GM12873 (cell line): ENCODE results near the gene TXK.

Experiments used
- TF ChIP-seq, protein P1 (sequence below): IDR thresholded peaks from 2 replicates; pipeline ENCODE4 v1.5.1; 2012; ENCODE audit warnings: low read depth, mild to moderate bottlenecking, moderate library complexity, low read length, control low read depth; ENCODE audit not compliant: insufficient read depth; ENCODE audit errors: missing control alignments

Gene TXK

DNA sequence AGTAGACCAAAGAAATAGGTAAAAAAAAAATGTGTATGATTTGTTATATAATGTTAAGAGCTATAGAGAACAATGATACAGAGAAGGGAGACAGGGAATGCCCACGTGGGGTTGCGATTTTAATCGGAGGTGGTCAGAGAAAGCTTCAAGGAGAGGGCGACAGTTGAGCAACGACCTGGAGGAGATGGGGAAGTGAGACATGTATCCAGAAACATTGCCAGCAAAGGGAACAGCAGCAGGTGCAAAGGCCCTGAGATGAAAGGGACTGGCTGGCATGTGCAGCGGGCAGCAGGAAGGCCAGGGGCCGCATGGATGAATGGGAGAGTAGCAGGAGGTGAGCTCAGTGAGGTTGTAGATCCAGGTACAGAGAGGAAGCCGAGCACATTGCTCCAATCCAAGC lies 84.6 kb downstream of the TXK start:
- TF ChIP-seq, protein P1, sequence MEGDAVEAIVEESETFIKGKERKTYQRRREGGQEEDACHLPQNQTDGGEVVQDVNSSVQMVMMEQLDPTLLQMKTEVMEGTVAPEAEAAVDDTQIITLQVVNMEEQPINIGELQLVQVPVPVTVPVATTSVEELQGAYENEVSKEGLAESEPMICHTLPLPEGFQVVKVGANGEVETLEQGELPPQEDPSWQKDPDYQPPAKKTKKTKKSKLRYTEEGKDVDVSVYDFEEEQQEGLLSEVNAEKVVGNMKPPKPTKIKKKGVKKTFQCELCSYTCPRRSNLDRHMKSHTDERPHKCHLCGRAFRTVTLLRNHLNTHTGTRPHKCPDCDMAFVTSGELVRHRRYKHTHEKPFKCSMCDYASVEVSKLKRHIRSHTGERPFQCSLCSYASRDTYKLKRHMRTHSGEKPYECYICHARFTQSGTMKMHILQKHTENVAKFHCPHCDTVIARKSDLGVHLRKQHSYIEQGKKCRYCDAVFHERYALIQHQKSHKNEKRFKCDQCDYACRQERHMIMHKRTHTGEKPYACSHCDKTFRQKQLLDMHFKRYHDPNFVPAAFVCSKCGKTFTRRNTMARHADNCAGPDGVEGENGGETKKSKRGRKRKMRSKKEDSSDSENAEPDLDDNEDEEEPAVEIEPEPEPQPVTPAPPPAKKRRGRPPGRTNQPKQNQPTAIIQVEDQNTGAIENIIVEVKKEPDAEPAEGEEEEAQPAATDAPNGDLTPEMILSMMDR = no peak

DNA sequence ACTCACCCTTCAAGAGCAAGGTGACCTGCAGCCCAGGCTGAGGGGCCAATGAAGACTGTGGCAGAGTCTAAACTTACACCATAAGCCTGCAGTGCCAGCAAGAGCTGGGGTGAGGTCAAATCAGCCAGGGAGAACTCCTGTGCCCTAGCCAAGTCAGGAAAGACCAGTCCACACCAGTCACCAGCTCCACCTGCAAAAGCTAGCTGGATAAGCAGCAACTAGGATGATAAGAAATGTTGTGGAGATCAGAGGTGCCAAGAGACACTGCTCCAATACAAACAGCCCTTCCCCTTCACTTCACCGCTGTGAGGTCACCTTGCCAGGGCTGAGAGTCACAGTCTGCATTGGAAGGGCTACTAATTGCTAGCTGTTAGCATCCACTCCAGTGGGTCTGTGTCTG lies 86.2 kb downstream of the TXK start:
- TF ChIP-seq, protein P1 = no peak

DNA sequence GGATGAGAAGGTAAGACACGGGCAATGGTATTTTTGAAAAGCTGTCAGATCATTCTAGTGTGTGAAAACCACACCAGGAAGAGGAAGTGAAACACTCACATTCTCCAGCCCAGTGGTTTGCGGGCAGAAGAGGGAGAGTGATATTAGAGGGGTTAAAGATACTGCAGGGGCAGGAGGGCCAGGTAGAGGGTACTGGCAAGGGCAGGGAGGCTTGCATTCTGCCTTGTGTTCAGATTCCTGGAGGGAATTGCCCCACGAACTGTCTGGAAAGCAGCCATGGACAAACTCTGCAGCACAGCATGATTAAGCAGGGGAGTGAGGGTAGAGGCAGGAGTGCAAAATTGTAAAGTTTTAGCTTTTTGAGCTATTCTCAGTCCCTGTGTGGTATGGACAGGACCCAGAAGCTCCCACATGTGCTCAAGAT lies 86.6 kb downstream of the TXK start:
- TF ChIP-seq, protein P1 = no peak

DNA sequence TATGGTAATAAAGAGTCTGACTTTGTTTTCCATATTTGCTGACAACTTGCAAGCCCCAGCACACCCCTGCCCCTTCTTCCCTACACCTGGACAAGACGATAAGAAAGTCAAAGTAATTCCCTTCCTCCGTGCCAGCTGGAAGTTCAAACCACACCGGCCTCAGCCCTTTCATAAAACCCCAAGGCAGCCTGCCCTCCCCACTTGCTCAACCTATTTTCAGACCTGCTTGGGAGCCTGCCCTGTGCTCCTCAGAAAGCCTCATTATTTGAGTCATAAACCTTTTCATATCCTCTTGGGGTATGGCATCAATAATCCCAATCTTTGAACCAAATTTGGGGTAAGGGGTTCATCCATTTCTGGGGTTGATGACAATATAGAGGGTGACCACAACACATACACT lies 88.0 kb downstream of the TXK start:
- TF ChIP-seq, protein P1 = no peak

DNA sequence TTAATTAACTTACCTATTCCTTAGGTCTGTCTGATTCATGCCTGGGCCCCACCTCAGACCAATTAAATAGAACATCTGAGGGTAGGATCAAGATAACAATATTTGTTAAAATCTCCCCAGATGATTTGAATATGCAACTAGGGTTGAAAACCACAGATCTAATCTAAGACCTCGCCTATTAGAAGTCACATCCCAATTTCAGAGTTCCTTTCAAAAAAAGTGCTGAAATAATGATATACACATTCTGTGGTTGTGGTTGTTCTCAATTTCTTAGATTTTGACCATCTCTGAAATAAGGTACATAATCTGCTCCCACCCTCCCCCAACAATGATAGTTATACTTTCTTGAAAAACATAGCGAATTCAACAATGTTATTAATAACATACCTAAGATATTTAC lies 89.8 kb downstream of the TXK start:
- TF ChIP-seq, protein P1 = no peak

DNA sequence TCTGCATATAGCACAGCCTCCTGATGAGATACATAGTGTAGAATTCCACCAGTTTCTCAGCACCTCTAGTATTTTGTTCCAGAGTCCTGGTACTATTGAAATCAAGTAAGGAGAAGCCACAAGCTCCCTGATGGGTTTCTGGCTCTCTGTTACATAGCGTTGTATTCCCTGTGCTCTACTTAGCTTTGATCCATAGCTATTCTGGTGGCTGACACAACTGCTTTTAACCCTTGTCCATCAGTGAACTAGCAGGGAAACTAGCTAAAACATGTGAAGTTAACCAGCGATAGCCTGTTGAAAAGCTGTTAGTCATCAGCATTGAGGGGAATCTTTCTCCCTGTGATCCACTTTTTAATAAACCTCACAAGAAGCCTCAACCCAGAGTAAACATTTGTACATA lies 90.5 kb downstream of the TXK start:
- TF ChIP-seq, protein P1 = no peak

DNA sequence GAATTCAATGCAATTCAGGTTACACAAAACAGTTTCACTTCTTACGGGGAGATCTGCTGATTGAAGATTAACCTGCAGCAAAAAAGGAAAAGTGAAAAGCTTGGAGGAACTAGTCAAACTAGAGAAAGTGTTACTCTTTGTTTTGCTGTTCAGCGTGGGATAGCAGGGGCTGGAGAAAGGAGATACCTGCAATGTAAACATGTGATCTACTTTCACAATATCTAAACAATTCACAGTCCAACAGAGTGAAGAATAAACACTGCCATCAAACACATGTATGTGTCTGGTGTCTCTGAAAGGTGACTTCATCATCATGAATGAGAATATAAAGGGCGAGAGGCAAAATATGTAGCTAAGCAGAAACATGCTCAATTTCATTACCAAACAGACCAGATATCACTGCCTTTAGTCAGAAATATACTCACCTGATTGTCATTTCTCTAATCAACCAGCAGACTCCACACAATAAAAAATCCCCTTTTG lies 91.0 kb downstream of the TXK start:
- TF ChIP-seq, protein P1 = no peak
